ENCODE results near the gene BLZF1.

Gene BLZF1

DNA sequence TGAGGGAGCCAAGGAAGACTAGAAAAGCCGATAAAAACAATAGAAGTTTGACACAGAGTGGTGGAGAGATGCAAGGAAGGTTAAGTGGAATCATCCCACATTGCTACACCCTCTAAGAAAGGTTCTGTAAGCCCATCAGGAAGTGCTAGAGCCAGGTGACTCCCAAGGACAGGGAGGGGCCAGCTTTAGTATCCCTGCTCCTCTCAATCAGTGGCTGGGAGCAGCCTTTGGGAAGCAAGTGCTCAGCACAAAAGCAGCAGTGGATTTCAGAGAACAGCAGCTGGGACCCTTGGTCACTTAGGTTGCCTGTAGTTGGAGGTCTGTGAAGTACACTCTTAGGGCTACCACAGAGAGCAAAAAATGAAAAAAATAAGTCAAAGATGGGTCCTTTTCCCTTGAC is 42.9 kb upstream of the BLZF1 start:
- Histone ChIP-seq H3K4me3 (IDR thresholded peaks at IDR 0.05; ENCODE audit: insufficient read depth, low read depth, low read length) (no peak overlapping the region), H2AFZ (ENCODE audit: low read depth) (no peak overlapping the region), H4K20me1 (ENCODE audit: insufficient read depth) (no peaks in the 10 kb centered on the region), H3K36me3 (ENCODE audit: insufficient read depth) (no peaks in the 10 kb centered on the region), H3K4me1 (ENCODE audit: low read depth, poor library complexity, severe bottlenecking) (no peaks in the 10 kb centered on the region), H3K4me2 (no peak overlapping the region), H3K79me2 (ENCODE audit: insufficient read depth, low read depth) (no peaks in the 10 kb centered on the region), H3K27ac (no peak overlapping the region), H3K27me3 (ENCODE audit: insufficient read depth, low read depth) (no peaks in the 10 kb centered on the region), H3K9ac (no peak overlapping the region)
- TF ChIP-seq, protein P1, sequence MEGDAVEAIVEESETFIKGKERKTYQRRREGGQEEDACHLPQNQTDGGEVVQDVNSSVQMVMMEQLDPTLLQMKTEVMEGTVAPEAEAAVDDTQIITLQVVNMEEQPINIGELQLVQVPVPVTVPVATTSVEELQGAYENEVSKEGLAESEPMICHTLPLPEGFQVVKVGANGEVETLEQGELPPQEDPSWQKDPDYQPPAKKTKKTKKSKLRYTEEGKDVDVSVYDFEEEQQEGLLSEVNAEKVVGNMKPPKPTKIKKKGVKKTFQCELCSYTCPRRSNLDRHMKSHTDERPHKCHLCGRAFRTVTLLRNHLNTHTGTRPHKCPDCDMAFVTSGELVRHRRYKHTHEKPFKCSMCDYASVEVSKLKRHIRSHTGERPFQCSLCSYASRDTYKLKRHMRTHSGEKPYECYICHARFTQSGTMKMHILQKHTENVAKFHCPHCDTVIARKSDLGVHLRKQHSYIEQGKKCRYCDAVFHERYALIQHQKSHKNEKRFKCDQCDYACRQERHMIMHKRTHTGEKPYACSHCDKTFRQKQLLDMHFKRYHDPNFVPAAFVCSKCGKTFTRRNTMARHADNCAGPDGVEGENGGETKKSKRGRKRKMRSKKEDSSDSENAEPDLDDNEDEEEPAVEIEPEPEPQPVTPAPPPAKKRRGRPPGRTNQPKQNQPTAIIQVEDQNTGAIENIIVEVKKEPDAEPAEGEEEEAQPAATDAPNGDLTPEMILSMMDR (conservative IDR thresholded peaks at IDR 0.05; ENCODE audit: low read depth, low read length) = no peak

DNA sequence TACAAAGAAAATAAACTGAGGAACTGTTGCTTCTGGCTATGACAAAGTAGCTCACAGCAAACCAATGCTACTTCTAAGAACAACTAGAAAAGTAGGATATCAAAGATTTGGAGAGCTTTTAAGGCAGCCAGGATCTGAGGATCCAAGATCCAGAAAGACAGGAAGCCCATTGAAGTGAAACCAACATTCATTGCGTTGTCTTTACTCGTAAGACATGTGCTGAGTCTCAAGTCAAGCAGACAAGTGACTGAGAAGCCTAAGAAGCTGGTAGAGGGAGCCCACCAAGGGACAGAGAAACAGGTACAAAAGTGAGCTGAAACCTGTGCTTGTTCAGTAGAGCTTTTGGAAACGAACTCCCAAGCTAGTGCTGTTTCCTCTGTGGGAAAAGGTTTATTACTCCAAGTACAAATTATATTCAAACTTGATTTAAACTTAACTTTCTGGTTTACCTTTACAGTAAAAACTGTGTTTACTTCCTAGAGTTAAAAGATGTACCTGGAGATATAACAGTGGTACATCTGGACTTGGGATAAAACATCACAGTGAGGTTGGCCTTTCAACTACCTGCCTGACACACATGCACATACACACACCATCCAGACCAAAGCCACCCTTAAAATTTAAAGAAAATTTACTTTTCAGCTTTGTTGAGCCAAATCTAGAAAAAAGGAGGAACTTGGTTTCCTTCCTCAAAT is 41.6 kb upstream of the BLZF1 start:
- Histone ChIP-seq H4K20me1 (ENCODE audit: insufficient read depth) (no peaks in the 10 kb centered on the region), H3K9ac (no peak overlapping the region), H3K27me3 (ENCODE audit: insufficient read depth, low read depth) (no peaks in the 10 kb centered on the region), H3K4me2 (no peak overlapping the region), H2AFZ (ENCODE audit: low read depth) (no peak overlapping the region), H3K36me3 (ENCODE audit: insufficient read depth) (no peaks in the 10 kb centered on the region), H3K4me3 (IDR thresholded peaks at IDR 0.05; ENCODE audit: insufficient read depth, low read depth, low read length) (no peak overlapping the region), H3K27ac (no peak overlapping the region), H3K79me2 (ENCODE audit: insufficient read depth, low read depth) (no peaks in the 10 kb centered on the region), H3K4me1 (ENCODE audit: low read depth, poor library complexity, severe bottlenecking) (no peaks in the 10 kb centered on the region)
- TF ChIP-seq, protein P1 (conservative IDR thresholded peaks at IDR 0.05; ENCODE audit: low read depth, low read length) = no peak

DNA sequence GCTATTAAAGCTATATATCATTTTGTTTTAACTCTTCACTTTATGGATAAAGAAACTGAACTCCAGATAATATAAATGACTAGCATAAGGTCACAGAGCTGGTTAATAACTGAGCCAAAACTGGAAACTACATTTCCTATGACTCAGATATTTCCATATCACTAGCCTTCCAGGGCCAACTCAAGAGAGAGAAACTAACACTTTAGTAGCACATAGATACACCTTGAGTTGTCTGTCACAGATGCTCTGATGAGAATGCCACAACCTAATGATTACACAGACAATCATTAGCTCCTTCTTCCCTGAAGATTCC is 41.1 kb upstream of the BLZF1 start:
- no peak overlapping the region for H2AFZ ChIP-seq (ENCODE audit: low read depth)
- no peak overlapping the region for H3K27ac ChIP-seq
- no peaks in the 10 kb centered on the region for H3K4me1 ChIP-seq (ENCODE audit: low read depth, poor library complexity, severe bottlenecking)
- H3K4me3 ChIP-seq (IDR thresholded peaks at IDR 0.05; ENCODE audit: insufficient read depth, low read depth, low read length) = no peak overlapping the region
- TF ChIP-seq, protein P1 (conservative IDR thresholded peaks at IDR 0.05; ENCODE audit: low read depth, low read length) = no peak
- no peaks in the 10 kb centered on the region for H4K20me1 ChIP-seq (ENCODE audit: insufficient read depth)
- no peaks in the 10 kb centered on the region for H3K27me3 ChIP-seq (ENCODE audit: insufficient read depth, low read depth)
- H3K4me2 ChIP-seq = no peak overlapping the region
- H3K36me3 ChIP-seq (ENCODE audit: insufficient read depth) = no peaks in the 10 kb centered on the region
- no peaks in the 10 kb centered on the region for H3K79me2 ChIP-seq (ENCODE audit: insufficient read depth, low read depth)
- no peak overlapping the region for H3K9ac ChIP-seq

DNA sequence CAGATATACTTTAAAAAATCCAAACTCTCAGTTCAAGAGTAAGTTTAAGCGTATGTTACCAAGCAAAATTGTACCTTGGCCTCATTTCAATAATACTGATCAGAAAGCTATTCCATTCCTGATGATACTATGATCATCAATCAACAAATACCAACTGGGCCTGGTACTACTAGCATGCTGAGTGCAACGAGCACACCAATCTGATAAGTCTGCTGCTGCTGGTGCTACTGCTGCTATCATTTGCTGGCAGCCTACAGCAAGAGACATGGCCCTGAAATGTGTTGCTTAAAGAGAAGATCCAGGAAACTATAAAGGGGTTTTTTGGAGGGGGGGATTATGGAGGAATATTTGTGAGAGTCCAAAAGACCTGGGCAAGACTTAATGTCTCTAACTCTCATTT is 40.1 kb upstream of the BLZF1 start:
- no peaks in the 10 kb centered on the region for H3K27me3 ChIP-seq (ENCODE audit: insufficient read depth, low read depth)
- H3K9ac ChIP-seq = no peak overlapping the region

More for the DNA sequence above, 40.1 kb upstream of the BLZF1 start:
- H3K4me3 ChIP-seq (IDR thresholded peaks at IDR 0.05; ENCODE audit: insufficient read depth, low read depth, low read length) = no peak overlapping the region
- no peaks in the 10 kb centered on the region for H3K36me3 ChIP-seq (ENCODE audit: insufficient read depth)
- TF ChIP-seq, protein P1 (conservative IDR thresholded peaks at IDR 0.05; ENCODE audit: low read depth, low read length) = no peak
- no peak overlapping the region for H3K27ac ChIP-seq
- no peaks in the 10 kb centered on the region for H3K79me2 ChIP-seq (ENCODE audit: insufficient read depth, low read depth)
- no peak overlapping the region for H2AFZ ChIP-seq (ENCODE audit: low read depth)
- no peak overlapping the region for H3K4me2 ChIP-seq
- H3K4me1 ChIP-seq (ENCODE audit: low read depth, poor library complexity, severe bottlenecking) = no peaks in the 10 kb centered on the region
- H4K20me1 ChIP-seq (ENCODE audit: insufficient read depth) = no peaks in the 10 kb centered on the region
